K562 (cell line): Measurements from ENCODE around the gene SPATA2. TPM values are rescaled to one million over a fixed set of nuclear protein-coding genes. Genes with fewer than 3 reads are reported as not detected.

Experiments
- ARID4B ChIP-seq: sonication (generic); formaldehyde crosslinking; IDR thresholded peaks from 2 replicates; pipeline ENCODE4 v1.8.0; 2022; ENCODE audit warnings: mild to moderate bottlenecking, missing genetic modification reagents
- DMBX1 ChIP-seq: fragments of 250-450 bp; sonication (Bioruptor Pico); IDR thresholded peaks from 2 replicates; pipeline ENCODE4 v1.8.0; 2022; ENCODE audit warnings: inconsistent platforms, mild to moderate bottlenecking, moderate library complexity, borderline replicate concordance
- KDM5B ChIP-seq: fragments of 200-600 bp; sonication (generic); IDR thresholded peaks from 2 replicates; pipeline ENCODE4 v1.6.1; 2012; ENCODE audit warnings: low read depth, mild to moderate bottlenecking, moderate library complexity, low read length, control low read depth, inconsistent platforms; ENCODE audit not compliant: insufficient replicate concordance
- LCOR ChIP-seq: sonication (generic); formaldehyde crosslinking; IDR thresholded peaks from 2 replicates; pipeline ENCODE4 v1.8.0; 2022; ENCODE audit warnings: mild to moderate bottlenecking, missing genetic modification reagents
- SAP30 ChIP-seq: fragments of 200-600 bp; sonication (generic); IDR thresholded peaks from 2 replicates; pipeline ENCODE4 v1.6.1; 2012; ENCODE audit warnings: borderline replicate concordance, low read depth, mild to moderate bottlenecking, moderate library complexity, low read length, control low read depth, inconsistent platforms; ENCODE audit not compliant: insufficient read depth, poor library complexity, severe bottlenecking
- SIN3B ChIP-seq: fragments of 450-650 bp; IDR thresholded peaks from 2 replicates; pipeline ENCODE4 v1.6.1; 2017; ENCODE audit warnings: low read depth, mild to moderate bottlenecking, moderate library complexity
- SRSF3 ChIP-seq: fragments of 200-400 bp; formaldehyde crosslinking; IDR thresholded peaks from 2 replicates; pipeline ENCODE4 v1.6.1; 2016; ENCODE audit warnings: mild to moderate bottlenecking, low read length, moderate library complexity; ENCODE audit not compliant: insufficient read depth
- THAP7 ChIP-seq: fragments of 250-450 bp; sonication (Bioruptor Pico); IDR thresholded peaks from 2 replicates; pipeline ENCODE4 v1.5.0; 2021
- ZNF551 ChIP-seq: fragments of 250-450 bp; sonication (Bioruptor Pico); IDR thresholded peaks from 2 replicates; pipeline ENCODE4 v1.5.0; 2021; ENCODE audit warnings: mild to moderate bottlenecking, moderate library complexity
- ZNF57 ChIP-seq: fragments of 450-650 bp; formaldehyde crosslinking; IDR thresholded peaks from 2 replicates; pipeline ENCODE4 v1.4.0; 2020; ENCODE audit warnings: mild to moderate bottlenecking, moderate library complexity
- polyA plus RNA-seq, 8 experiments: library from polyadenylated mRNA; depleted of rRNA in 4 of 8; stranded (reverse) in 5 of 8; unstranded in 3 of 8; fragments of >200 nt; fragmentation: Nextera tagmentation in 2 of 8; fragmentation: Illumina TruSeq in 1 of 8; extraction: Ambion mirVana in 2 of 8; extraction: Trizol in 1 of 8; gene quantifications; 2 replicates each; pipeline versions ENCODE4 v1.2.1 to v1.2.3, GENCODE V29; 2011 to 2014; ENCODE audit warnings: inconsistent platforms in 1 of 8, missing spikeins in 1 of 8
- total RNA-seq, 7 experiments: library from RNA; depleted of rRNA in 6 of 7; stranded (reverse); fragments of >200 nt in 6 of 7; fragmentation: Illumina TruSeq in 2 of 7; extraction: Trizol in 2 of 7; gene quantifications; 2 replicates each; pipeline versions ENCODE4 v1.2.1 to v1.2.3, GENCODE V29; 2011 to 2021; ENCODE audit warnings: low replicate concordance in 1 of 7
- TF ChIP-seq, protein P1 (sequence below): IDR thresholded peaks from 3 replicates; pipeline ENCODE4 v1.6.1; 2011; ENCODE audit warnings: borderline replicate concordance, mild to moderate bottlenecking, moderate library complexity; ENCODE audit not compliant: insufficient read length; ENCODE audit errors: extremely low read depth
- TF ChIP-seq, protein P2 (sequence below): sonication (generic); formaldehyde crosslinking; IDR thresholded peaks from 2 replicates; pipeline ENCODE4 v1.8.1; 2023; ENCODE audit warnings: mild to moderate bottlenecking, missing genetic modification reagents
- TF ChIP-seq, protein P3 (sequence below): sonication (generic); formaldehyde crosslinking; IDR thresholded peaks from 2 replicates; pipeline ENCODE4 v1.8.1; 2023; ENCODE audit warnings: mild to moderate bottlenecking, missing genetic modification reagents

Gene SPATA2
- total and polyA plus RNA-seq, 9 of the 15 experiments (the other 6 are each of a cell fraction or from before 2014, with no cell fraction given): 0.46 to 8.2 (median 2.7) TPM

DNA sequence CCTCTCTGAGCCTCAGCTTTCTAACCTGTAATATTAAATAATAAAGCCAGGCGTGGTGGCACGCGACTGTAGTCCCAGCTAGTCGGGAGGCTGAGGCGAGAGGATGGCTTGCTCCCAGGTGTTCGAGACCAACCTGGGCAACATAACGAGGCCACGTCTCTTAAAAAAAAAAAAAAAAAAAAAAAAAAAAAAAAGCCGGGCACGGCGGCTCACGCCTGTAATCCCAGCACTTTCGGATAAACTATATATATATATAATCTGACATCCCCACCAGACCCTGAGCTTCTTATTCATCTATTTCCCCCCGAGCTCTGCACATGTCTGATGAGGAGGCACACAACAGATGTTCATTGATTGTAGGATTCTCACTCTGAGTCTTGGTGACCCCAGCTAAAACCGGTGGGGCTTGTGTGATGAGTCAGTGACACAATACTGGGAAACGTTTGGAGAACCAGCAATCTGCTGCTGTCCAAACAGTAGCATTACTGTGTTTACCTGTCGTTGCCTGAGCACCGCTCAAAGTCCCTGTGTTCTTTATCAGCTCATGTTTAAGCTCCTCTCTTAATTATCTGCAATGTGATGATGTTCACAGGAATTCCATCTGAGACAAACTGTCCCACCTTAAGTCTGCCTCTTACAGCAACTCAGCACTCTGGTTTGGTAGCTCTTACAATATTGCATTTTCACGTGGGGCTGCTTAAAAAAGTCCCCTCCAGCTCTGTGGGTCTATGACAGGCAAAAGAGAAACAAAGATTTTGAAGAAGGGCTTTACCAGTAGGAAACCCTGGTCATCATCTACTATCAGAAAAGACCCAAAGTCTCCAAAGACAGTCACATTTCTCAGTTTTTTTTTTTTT, 1.0 kb upstream of the SPATA2 start (continued):
- TF ChIP-seq, protein P1, sequence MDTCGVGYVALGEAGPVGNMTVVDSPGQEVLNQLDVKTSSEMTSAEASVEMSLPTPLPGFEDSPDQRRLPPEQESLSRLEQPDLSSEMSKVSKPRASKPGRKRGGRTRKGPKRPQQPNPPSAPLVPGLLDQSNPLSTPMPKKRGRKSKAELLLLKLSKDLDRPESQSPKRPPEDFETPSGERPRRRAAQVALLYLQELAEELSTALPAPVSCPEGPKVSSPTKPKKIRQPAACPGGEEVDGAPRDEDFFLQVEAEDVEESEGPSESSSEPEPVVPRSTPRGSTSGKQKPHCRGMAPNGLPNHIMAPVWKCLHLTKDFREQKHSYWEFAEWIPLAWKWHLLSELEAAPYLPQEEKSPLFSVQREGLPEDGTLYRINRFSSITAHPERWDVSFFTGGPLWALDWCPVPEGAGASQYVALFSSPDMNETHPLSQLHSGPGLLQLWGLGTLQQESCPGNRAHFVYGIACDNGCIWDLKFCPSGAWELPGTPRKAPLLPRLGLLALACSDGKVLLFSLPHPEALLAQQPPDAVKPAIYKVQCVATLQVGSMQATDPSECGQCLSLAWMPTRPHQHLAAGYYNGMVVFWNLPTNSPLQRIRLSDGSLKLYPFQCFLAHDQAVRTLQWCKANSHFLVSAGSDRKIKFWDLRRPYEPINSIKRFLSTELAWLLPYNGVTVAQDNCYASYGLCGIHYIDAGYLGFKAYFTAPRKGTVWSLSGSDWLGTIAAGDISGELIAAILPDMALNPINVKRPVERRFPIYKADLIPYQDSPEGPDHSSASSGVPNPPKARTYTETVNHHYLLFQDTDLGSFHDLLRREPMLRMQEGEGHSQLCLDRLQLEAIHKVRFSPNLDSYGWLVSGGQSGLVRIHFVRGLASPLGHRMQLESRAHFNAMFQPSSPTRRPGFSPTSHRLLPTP: no peak
- TF ChIP-seq SIN3B (no peak), SAP30 (no peak), KDM5B (no peak), ZNF57 (CRISPR knock-in tag) (no peak), DMBX1 (CRISPR knock-in tag) (no peak), LCOR (no peak), SRSF3 (no peak), ARID4B (CRISPR knock-in tag) (no peak), ZNF551 (CRISPR knock-in tag) (no peak), THAP7 (CRISPR knock-in tag) (no peak)
- TF ChIP-seq, protein P2, sequence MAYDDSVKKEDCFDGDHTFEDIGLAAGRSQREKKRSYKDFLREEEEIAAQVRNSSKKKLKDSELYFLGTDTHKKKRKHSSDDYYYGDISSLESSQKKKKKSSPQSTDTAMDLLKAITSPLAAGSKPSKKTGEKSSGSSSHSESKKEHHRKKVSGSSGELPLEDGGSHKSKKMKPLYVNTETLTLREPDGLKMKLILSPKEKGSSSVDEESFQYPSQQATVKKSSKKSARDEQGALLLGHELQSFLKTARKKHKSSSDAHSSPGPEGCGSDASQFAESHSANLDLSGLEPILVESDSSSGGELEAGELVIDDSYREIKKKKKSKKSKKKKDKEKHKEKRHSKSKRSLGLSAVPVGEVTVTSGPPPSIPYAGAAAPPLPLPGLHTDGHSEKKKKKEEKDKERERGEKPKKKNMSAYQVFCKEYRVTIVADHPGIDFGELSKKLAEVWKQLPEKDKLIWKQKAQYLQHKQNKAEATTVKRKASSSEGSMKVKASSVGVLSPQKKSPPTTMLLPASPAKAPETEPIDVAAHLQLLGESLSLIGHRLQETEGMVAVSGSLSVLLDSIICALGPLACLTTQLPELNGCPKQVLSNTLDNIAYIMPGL (CRISPR knock-in tag): no peak
- TF ChIP-seq, protein P3, sequence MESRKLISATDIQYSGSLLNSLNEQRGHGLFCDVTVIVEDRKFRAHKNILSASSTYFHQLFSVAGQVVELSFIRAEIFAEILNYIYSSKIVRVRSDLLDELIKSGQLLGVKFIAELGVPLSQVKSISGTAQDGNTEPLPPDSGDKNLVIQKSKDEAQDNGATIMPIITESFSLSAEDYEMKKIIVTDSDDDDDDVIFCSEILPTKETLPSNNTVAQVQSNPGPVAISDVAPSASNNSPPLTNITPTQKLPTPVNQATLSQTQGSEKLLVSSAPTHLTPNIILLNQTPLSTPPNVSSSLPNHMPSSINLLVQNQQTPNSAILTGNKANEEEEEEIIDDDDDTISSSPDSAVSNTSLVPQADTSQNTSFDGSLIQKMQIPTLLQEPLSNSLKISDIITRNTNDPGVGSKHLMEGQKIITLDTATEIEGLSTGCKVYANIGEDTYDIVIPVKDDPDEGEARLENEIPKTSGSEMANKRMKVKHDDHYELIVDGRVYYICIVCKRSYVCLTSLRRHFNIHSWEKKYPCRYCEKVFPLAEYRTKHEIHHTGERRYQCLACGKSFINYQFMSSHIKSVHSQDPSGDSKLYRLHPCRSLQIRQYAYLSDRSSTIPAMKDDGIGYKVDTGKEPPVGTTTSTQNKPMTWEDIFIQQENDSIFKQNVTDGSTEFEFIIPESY (CRISPR knock-in tag): no peak
